Activated CD4-positive, CD25-positive, alpha-beta regulatory T cell (primary cell): ENCODE measurements around the gene DNAI7.

ENCODE experiments used
- DNase-seq, 4 experiments: peaks; one replicate each; lab custom pipeline; 2025; lab: John Stamatoyannopoulos, UW

The DNAI7 gene

GRCh38 chr12:25182765-25183164, 12.2 kb downstream of the DNAI7 start:
- DNase-seq: no peak

DNA sequence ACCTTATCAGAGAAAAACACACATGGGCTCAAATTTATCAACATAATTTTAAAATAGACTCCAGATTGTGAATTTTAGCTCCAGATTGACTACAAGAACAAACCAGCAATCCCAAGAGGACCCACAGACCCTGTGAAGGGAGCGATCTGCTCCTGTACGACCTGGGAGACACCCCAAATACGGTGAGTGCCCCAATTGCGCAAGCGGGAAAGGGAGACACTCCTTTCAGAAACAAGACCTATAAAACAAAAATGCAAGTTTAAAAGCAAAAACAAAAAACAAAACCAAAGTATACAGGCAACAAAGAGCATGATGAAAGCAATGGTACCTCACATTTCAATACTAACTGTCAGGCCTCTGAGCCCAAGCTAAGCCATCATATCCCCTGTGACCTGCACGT, 32.1 kb downstream of the DNAI7 start:
- DNase-seq: no peak

DNA sequence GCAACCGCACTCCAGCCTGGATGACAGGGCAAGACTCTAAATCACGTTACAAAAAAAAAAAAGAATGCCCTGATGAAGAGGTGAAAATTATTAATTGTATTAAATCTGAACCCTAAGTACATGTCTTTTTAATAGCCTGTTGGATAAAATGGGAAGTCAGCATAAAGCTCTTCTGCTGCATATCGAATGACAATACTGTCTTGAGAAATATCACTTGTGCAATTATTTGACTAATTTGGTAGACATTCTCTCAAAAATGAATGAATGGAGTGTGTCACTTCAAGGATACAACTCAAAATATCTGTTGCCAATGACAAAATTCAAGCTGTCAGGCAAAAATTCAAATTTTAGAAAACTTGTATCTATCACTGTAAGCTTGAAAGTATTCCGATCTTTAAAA, 38.9 kb downstream of the DNAI7 start:
- no peak for DNase-seq

DNA sequence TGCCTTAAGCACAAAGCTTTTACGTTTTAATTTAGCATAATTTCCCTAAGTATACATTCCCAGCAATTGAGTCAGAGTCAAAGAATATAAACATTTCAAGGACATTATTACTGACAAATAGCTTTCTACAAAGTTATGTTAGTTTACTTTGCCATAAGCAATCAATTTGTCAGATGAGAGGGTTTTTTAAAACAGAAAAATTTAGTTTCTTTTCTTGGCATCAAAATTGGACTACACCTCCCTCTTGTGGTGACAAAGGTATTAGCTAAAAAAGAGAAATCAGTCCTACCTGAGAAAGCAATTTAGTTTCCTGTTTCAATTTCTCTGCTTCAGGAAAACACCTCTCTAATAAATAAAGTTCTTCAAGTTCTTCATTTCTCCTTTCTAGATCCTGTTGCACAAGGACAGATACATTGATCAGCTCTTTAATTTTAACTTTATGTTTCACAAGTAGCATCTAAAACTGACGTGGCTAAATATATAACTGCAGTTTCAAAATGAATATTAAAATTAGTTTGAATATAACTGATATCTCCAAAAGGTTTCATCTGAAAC, 39.9 kb downstream of the DNAI7 start:
- no peak for DNase-seq

GRCh38 chr12:25152055-25152454, 42.9 kb downstream of the DNAI7 start:
- no peak for DNase-seq

- no peak for DNase-seq
Observed at GRCh38 chr12:25151476-25151875, 43.5 kb downstream of the DNAI7 start.

GRCh38 chr12:25146686-25147085, 48.3 kb downstream of the DNAI7 start:
- DNase-seq: no peak

- no peak for DNase-seq
Observed at GRCh38 chr12:25135531-25136154, 59.3 kb downstream of the DNAI7 start.

- no peak for DNase-seq
Observed at GRCh38 chr12:25131270-25131669, 63.7 kb downstream of the DNAI7 start.

DNA sequence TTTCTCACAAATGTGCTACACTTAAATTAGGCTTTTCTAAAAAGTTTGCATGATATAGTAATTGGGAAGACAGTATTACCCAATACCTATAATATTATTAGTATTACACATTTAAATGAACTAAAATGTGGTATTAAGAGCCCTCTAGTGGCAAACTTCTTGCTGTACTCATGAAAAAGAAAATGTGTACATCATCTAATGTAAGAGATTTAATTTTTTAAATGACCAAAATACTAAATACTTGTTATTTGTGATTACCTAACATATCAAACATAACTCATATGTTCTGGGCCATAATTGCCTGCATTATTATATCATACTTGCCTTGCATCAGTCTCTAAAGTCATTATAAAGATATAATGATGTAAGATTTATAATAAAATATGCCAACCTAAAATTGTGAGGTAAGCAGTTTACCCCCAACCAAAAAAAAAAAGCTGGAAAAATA, 64.2 kb downstream of the DNAI7 start:
- no peak for DNase-seq

DNA sequence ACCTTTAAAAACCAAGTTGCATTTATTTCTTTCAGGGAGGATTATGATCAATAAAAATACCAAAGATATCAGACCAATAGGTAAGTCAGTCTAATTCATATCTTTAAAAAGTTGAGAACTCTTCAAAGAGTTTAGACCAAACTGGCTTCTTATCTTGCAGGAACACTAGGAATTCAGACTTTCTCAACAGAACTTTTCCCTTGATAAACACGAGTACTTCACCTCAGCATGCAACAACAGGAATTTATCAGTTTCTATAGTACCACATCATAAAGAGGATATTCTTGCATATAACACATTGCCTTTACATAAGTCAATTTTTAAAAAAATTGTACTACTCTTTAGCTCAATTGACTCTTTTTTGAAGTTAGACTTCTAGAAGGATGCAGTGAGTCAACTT, 68.2 kb downstream of the DNAI7 start:
- no peak for DNase-seq

DNA sequence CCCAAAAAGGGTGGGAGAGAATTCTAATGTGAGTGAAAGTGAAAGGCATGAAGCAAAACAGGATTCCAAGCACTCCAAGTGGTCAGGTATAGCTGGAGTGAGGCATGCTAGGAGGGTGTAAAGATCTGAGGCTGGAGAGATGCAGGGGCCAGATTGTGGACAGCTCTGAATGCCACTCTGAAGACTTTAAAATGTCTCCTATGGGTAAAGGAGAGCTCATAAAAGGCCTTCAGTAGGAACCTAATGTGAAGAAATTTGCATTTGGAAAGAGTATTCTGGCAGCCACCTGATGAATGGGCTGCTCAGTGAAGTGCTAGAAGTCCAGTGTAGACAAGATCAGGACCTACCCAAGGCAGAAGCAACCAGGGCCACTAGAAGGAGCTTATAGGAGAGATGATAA, 68.9 kb downstream of the DNAI7 start:
- no peak for DNase-seq

- no peak for DNase-seq
Observed at GRCh38 chr12:25124493-25124892, 70.5 kb downstream of the DNAI7 start.

- DNase-seq: no peak
Observed at GRCh38 chr12:25123126-25123525, 71.8 kb downstream of the DNAI7 start.

DNA sequence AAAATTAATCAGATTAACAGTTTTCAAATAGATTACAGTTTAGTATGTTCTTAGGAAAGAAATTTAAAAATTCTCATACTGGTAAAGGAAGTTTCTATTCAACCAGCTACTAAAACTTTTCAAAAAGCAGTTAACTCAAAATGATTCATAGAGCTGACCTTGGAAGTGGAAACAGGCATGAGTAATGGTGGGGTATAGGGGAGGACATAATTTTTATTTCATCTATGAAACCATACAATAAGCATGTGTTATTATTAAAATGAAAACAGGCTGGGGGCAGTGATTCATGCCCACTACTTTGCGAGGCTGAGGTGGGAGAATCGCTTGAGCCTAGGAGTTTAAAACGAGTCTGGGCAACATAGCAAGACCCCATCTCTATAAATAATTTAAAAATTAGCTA, 73.0 kb downstream of the DNAI7 start:
- no peak for DNase-seq

- no peak for DNase-seq
Observed at GRCh38 chr12:25121110-25121509, 73.8 kb downstream of the DNAI7 start.

GRCh38 chr12:25119020-25119419, 75.9 kb downstream of the DNAI7 start:
- no peak for DNase-seq

DNA sequence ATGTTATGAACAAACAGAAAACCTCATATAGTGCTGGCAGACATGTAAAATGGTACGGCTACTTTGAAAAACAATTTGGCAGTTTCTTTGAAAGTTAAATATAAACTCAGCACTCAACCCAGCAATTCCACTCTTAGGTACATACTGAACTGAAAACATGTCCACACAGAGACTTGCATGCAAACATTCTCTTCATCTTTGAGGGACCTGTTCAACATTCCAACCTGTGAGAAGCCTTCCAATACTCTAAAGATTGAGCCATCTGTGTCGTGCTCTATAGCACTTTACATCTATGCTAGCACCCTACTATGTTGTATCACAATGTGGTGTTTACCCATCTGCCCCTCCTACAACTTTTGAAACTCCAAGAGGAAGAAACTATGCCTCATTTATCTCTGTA, 79.3 kb downstream of the DNAI7 start:
- no peak for DNase-seq

GRCh38 chr12:25113651-25114050, 81.3 kb downstream of the DNAI7 start:
- no peak for DNase-seq

DNA sequence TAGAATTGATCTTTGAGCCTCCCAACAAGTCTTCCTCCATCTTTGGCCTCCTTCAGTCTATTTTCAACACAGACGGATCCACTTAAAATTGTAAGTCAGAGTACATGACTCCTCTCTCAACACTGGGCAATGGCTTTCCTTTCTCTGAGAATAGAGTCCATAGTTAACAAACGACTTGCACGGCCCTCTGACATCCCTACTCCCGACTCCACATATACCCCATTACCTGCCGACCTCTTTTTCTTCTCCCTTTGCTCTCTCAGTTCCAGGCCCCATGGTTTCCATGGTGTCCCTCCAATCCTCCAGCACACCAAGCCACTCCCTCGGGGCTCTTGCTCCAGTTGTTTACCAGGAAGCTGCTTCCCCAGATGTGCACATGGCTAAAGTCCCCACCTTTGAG, 84.7 kb downstream of the DNAI7 start:
- no peak for DNase-seq

DNA sequence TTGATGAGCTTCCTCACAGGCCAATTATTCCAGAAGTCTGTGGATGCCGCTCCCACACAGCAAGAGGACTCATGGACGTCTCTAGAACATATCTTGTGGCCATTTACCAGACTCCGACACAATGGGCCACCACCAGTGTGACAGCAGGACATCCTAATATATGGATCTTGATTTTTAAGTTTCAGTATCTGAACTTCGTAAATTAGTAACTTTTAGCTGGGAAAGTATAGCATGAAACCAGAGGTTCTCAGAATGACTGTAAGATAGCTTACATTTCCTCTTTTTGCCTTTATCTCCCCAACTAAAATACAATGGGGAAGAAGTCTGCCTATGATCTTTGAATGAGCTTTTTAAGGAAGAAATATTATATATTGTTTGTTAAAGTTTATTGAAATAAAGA, 87.0 kb downstream of the DNAI7 start:
- no peak for DNase-seq

- no peak for DNase-seq
Observed at GRCh38 chr12:25106818-25107217, 88.1 kb downstream of the DNAI7 start.

- no peak for DNase-seq
Observed at GRCh38 chr12:25102402-25102801, 92.6 kb downstream of the DNAI7 start.

DNA sequence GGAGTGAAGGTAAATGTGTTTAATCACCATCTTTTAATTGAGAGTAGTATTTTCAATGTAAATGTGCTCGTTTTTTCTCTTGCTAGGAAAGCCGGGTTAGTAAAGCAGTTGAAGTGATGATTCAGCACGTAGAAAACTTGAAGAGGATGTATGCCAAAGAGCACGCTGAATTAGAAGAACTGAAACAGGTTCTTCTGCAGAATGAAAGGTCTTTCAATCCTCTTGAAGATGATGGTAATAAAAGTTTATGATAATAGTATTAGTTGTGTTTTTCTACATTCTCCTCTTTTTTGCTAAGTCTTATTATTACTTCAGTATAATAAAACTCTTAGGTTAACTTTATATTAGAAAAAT, 93.9 kb downstream of the DNAI7 start:
- no peak for DNase-seq
